HepG2 (cell line): Measurements from ENCODE around the gene HTRA3. TPM values are rescaled to one million over a fixed set of nuclear protein-coding genes. Genes with fewer than 3 reads are reported as not detected.

Source experiments
- ATAC-seq: fragments of 200-7000 bp; cut with Tn5 transposase; 3 replicates; pipeline ENCODE4 v1.9.1; 2020; ENCODE audit warnings: mild to moderate bottlenecking, moderate library complexity
- BruUV-seq: library from RNA; stranded (reverse); fragments of 400-500 nt; replicated peaks from 2 replicates; lab custom pipeline; 2021; lab: Mats Ljungman, UMichigan
- CTCF ChIA-PET: fragments of 300-600 bp; formaldehyde crosslinking; extraction: SDS; loops from one replicate; lab custom pipeline; 2021; ENCODE audit warnings: low total read pairs, inconsistent platforms, low intra/inter-chr PET ratio; lab: Yijun Ruan, JAX
- POLR2A ChIA-PET: fragments of 350-600 bp; sonication (Branson Sonifier 250); formaldehyde crosslinking; loops from one replicate; lab custom pipeline; 2020; ENCODE audit warnings: antibody characterized with exemption, inconsistent platforms; lab: Yijun Ruan, JAX
- DNase-seq: peaks from one replicate; pipeline ENCODE4 v3.0.0-alpha.2; 2015; ENCODE audit warnings: low spot score
- FAIRE-seq: peaks from 3 replicates; lab custom pipeline; 2011; peaks lifted over from hg19 to GRCh38; lab: Jason Lieb, UNC
- H2AFZ ChIP-seq: one replicate; pipeline ENCODE4 v1.6.1; 2011; ENCODE audit warnings: low read length, inconsistent platforms
- H3K27ac ChIP-seq: fragments of 300-600 bp; 3 replicates; pipeline ENCODE4 v1.8.0; 2011; ENCODE audit warnings: mixed run types, mild to moderate bottlenecking, mixed read lengths, low read length, inconsistent platforms; ENCODE audit not compliant: insufficient read depth; ENCODE audit errors: extremely low read length
- H3K27me3 ChIP-seq, 2 experiments: fragments of 200-600 bp in 1 of 2; 2 replicates in 1 of 2; 3 replicates in 1 of 2; pipeline versions ENCODE4 v1.6.0 to v1.8.0; 2011; ENCODE audit warnings: low read length in 2 of 2, mild to moderate bottlenecking in 2 of 2, moderate library complexity in 2 of 2, inconsistent platforms in 1 of 2; ENCODE audit not compliant: insufficient read depth in 2 of 2, control insufficient read depth in 1 of 2
- H3K36me3 ChIP-seq, 2 experiments: fragments of 200-600 bp in 1 of 2; replicated peaks in 1 of 2; 2 replicates in 1 of 2; 3 replicates in 1 of 2; pipeline versions ENCODE4 v1.5.1 to v1.8.0; 2011; ENCODE audit warnings: low read length in 2 of 2, inconsistent platforms in 1 of 2; ENCODE audit not compliant: insufficient read depth in 2 of 2, control insufficient read depth in 1 of 2
- H3K4me1 ChIP-seq: 2 replicates; pipeline ENCODE4 v1.5.1; 2012; ENCODE audit warnings: low read length, inconsistent platforms; ENCODE audit not compliant: insufficient read depth
- H3K4me2 ChIP-seq: 2 replicates; pipeline ENCODE4 v1.6.0; 2011; ENCODE audit warnings: low read depth, low read length, inconsistent platforms
- H3K4me3 ChIP-seq, 3 experiments: fragments of 200-600 bp in 1 of 3; sonication (generic), shearing (Covaris generic) in 1 of 3; replicated peaks in 1 of 3; 2 replicates each; pipeline ENCODE4 v1.5.1; 2011 to 2016; ENCODE audit warnings: low read length in 3 of 3, inconsistent platforms in 2 of 3, low read depth in 2 of 3, mild to moderate bottlenecking in 2 of 3, control low read depth in 1 of 3, mixed read lengths in 1 of 3; ENCODE audit not compliant: insufficient read depth in 1 of 3
- H3K79me2 ChIP-seq: one replicate; pipeline ENCODE4 v1.6.1; 2011; ENCODE audit warnings: low read length, inconsistent platforms; ENCODE audit not compliant: insufficient read depth
- H3K9ac ChIP-seq: 2 replicates; pipeline ENCODE4 v1.6.0; 2011; ENCODE audit warnings: mild to moderate bottlenecking, low read depth, low read length, inconsistent platforms; ENCODE audit not compliant: insufficient read depth
- H3K9me3 ChIP-seq: 2 replicates; pipeline ENCODE4 v1.5.1; 2012; ENCODE audit warnings: mild to moderate bottlenecking, low read length
- H4K20me1 ChIP-seq: 2 replicates; pipeline ENCODE4 v1.6.0; 2011; ENCODE audit warnings: inconsistent platforms, mild to moderate bottlenecking, low read length, moderate library complexity; ENCODE audit not compliant: insufficient read depth
- AHR ChIP-seq: IDR thresholded peaks from 2 replicates; pipeline ENCODE4 v1.6.1; 2018; ENCODE audit warnings: missing genetic modification reagents, missing compliant biosample characterization
- CCDC6 ChIP-seq: sonication (generic); formaldehyde crosslinking; IDR thresholded peaks from 2 replicates; pipeline ENCODE4 v1.8.1; 2022; ENCODE audit warnings: mild to moderate bottlenecking, missing genetic modification reagents, moderate library complexity
- HNF4G ChIP-seq, 2 experiments: sonication (generic) in 1 of 2; formaldehyde crosslinking in 1 of 2; IDR thresholded peaks; 2 replicates each; pipeline versions ENCODE4 v1.4.0 to v1.6.1; 2011 to 2020; ENCODE audit warnings: borderline replicate concordance in 2 of 2, low read depth in 2 of 2, mild to moderate bottlenecking in 2 of 2, low read length in 1 of 2, missing genetic modification reagents in 1 of 2, moderate library complexity in 1 of 2
- THYN1 ChIP-seq: sonication (generic); formaldehyde crosslinking; IDR thresholded peaks from 2 replicates; pipeline ENCODE4 v1.8.1; 2023; ENCODE audit warnings: low read depth, mild to moderate bottlenecking, moderate library complexity, missing genetic modification reagents, borderline replicate concordance
- ZNF629 ChIP-seq: sonication (generic); formaldehyde crosslinking; conservative IDR thresholded peaks from 2 replicates; pipeline ENCODE4 v1.5.0; 2020; ENCODE audit warnings: missing genetic modification reagents
- WGBS: methylation state at CpG from one replicate; pipeline ENCODE4 v1.1.6; 2017; ENCODE audit warnings: low lambda C conversion rate; 5-methylcytosine and 5-hydroxymethylcytosine counted together
- in situ Hi-C: cut with HindIII; loops from 2 replicates; pipeline ENCODE4 v1.10.0; 2017; ENCODE audit warnings: low pct_unique_long_range_greater_than_20kb; ENCODE audit not compliant: extremely low pct_ligation_motif_present
- intact Hi-C: fragments of 100-400 bp; cut with micrococcal nuclease; formaldehyde crosslinking; loops from one replicate; pipeline ENCODE4 v1.10.0; 2022; ENCODE audit not compliant: unreplicated experiment
- polyA plus RNA-seq, 8 experiments: library from polyadenylated mRNA; depleted of rRNA in 3 of 8; stranded (reverse) in 7 of 8; unstranded in 1 of 8; fragments of >200 nt; fragmentation: Illumina TruSeq in 4 of 8; extraction: Trizol in 4 of 8; gene quantifications; 2 replicates each; pipeline versions ENCODE4 v1.2.1 to v1.2.3, GENCODE V29; 2011 to 2016; ENCODE audit warnings: low read depth in 4 of 8, missing spikeins in 1 of 8, mixed read lengths in 1 of 8; ENCODE audit not compliant: insufficient read depth in 1 of 8
- total RNA-seq, 5 experiments: library from RNA; depleted of rRNA; stranded (reverse); fragments of >200 nt; fragmentation: Illumina TruSeq; extraction: Trizol; gene quantifications; 2 replicates each; pipeline ENCODE4 v1.2.3, GENCODE V29; 2016; ENCODE audit warnings: low read depth in 1 of 5
- TF ChIP-seq, protein P1 (sequence below): sonication (generic); formaldehyde crosslinking; IDR thresholded peaks from 2 replicates; pipeline ENCODE4 v1.4.0; 2020; ENCODE audit warnings: low read depth, mild to moderate bottlenecking, missing genetic modification reagents
- TF ChIP-seq, protein P2 (sequence below): sonication (generic); formaldehyde crosslinking; IDR thresholded peaks from 2 replicates; pipeline ENCODE4 v1.5.1; 2020; ENCODE audit warnings: mild to moderate bottlenecking, missing genetic modification reagents, moderate library complexity

Gene HTRA3
- total and polyA plus RNA-seq, 2 of the 13 experiments (the other 11 are each of a cell fraction or from before 2014, with no cell fraction given), result 0.17 TPM; not detected in 1

DNA sequence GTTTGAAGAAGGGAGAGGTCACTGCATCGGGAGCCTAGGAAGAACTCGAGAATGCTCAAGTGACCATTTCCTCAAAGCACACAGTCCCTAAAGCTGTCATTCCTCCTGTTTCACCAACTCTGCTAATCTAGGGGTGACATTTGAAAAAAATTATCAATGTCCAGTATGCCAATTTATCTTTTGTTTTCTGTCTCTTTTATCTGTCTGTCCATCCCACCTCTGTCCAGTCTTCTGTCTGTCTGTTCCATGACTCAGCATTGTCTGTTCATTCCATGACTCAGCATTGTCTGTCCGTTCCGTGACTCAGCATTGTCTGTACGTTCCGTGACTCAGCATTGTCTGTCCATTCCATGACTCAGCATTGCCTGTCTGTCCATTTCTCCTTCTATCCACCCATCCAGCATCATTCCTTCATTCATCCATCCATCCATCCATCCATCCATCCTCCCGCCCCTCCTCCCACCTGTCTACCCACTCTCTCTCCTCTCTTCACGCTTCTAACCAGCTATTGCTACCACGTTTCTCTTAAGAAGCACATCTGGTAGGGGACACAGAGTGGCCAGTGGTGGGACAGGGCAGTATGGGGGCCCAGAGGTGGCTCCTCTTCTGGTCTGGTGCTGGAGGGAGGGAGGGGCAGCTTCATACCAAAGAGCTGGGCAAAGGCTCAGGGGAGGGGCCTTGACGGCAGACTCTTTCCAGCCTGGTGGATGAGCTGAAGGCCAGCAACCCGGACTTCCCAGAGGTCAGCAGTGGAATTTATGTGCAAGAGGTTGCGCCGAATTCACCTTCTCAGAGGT, 34.1 kb downstream of the HTRA3 start (continued):
- TF ChIP-seq, protein P1, sequence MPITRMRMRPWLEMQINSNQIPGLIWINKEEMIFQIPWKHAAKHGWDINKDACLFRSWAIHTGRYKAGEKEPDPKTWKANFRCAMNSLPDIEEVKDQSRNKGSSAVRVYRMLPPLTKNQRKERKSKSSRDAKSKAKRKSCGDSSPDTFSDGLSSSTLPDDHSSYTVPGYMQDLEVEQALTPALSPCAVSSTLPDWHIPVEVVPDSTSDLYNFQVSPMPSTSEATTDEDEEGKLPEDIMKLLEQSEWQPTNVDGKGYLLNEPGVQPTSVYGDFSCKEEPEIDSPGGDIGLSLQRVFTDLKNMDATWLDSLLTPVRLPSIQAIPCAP (CRISPR knock-in tag), result no peak
- no peak for TF ChIP-seq THYN1 (CRISPR knock-in tag)

DNA sequence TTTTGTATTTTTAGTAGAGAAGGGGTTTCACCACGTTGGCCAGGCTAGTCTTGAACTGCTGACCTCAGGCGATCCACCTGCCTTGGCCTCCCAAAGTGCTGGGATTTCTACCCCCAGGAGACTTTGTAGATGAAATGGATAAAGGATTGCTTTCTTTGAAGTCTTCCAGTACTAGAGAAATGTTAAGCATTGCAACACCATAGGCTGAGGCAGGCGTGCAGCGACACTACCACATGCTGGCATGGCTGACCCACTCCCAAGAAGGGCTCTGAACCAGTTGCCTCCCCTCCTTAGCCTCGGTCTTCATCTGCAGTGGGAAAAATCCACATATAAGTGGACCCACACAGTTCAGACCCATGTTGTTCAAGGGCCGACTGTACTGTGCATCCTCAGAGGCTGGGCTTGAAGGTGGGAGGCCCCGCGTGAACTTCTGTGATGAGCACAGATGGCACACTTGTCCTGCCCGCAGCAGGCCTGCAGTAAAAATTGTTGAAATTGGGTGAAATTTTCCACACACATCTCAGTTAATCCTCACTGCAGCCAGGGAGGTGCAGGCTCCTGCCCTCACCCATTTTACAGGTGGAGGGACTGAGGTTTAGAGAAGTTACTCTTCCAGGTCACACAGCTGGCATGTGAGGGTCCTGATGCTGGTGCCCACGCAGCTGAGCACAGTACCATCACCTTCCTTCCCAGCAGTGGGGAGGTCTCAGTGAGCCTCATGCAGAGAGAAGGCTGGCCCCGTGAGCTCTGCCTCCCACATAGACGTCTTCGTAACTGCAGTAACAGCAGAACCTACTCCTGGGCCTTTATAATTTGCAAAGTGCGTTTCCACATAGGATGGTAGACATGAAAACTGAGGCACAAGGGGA, 35.5 kb downstream of the HTRA3 start:
- no peaks in the 10 kb centered on the region for H3K9me3 ChIP-seq
- no peak overlapping the region for H3K27ac ChIP-seq
- no peak for TF ChIP-seq HNF4G (IDR thresholded peaks at IDR 0.05; ENCODE audit: borderline replicate concordance, low read depth, low read length)
- TF ChIP-seq HNF4G (CRISPR knock-in tag; IDR thresholded peaks at IDR 0.05; ENCODE audit: borderline replicate concordance, low read depth), result no peak
- no peak for TF ChIP-seq CCDC6 (CRISPR knock-in tag)
- TF ChIP-seq, protein P2, sequence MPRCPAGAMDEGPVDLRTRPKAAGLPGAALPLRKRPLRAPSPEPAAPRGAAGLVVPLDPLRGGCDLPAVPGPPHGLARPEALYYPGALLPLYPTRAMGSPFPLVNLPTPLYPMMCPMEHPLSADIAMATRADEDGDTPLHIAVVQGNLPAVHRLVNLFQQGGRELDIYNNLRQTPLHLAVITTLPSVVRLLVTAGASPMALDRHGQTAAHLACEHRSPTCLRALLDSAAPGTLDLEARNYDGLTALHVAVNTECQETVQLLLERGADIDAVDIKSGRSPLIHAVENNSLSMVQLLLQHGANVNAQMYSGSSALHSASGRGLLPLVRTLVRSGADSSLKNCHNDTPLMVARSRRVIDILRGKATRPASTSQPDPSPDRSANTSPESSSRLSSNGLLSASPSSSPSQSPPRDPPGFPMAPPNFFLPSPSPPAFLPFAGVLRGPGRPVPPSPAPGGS (CRISPR knock-in tag), result no peak
- TF ChIP-seq AHR, result no peak
- peak; percentile 38; the same call in 1 of the 2 replicates for TF ChIP-seq ZNF629
- CTCF ChIA-PET, result no interaction called here
- FAIRE-seq (no peak), DNase-seq (no peak), ATAC-seq (no peak)
- no peaks in the 10 kb centered on the region for H4K20me1 ChIP-seq
- H3K4me1 ChIP-seq, result peaks cover 14% of the 10 kb centered on the region
- H3K4me2 ChIP-seq, result no peak overlapping the region
- 69% methylated on average over 9 of the region's 14 CpGs for WGBS
- H3K4me3 ChIP-seq, result no peak overlapping the region
- no TSS peak for BruUV-seq
- intact Hi-C loops (no loop called here), in situ Hi-C loops (no loop called here)
- no peaks in the 10 kb centered on the region for H3K36me3 ChIP-seq
- POLR2A ChIA-PET, result no interaction called here
- peaks cover 2 to 28% of the 10 kb centered on the region in 2 experiments; a peak in 2 of 5 replicates for H3K27me3 ChIP-seq
- no peak overlapping the region for H2AFZ ChIP-seq
- H3K79me2 ChIP-seq, result no peaks in the 10 kb centered on the region
- H3K9ac ChIP-seq, result no peak overlapping the region
